Activated T-helper 9 cell treated with anti-CD3 and anti-CD28 coated beads, Interleukin-2, amount 50 U/mL, for 16 hours (primary cell): ENCODE results near the gene LRRC14B.
"Not testable (repeated sequence)": the region's sequence is repeated elsewhere in the genome, so short reads cannot be mapped to it uniquely, and the experiment has no call there.

ENCODE experiments used
- DNase-seq: peaks from one replicate; pipeline ENCODE4 v3.0.0-alpha.2; 2020; ENCODE audit warnings: low read depth

LRRC14B gene

DNA sequence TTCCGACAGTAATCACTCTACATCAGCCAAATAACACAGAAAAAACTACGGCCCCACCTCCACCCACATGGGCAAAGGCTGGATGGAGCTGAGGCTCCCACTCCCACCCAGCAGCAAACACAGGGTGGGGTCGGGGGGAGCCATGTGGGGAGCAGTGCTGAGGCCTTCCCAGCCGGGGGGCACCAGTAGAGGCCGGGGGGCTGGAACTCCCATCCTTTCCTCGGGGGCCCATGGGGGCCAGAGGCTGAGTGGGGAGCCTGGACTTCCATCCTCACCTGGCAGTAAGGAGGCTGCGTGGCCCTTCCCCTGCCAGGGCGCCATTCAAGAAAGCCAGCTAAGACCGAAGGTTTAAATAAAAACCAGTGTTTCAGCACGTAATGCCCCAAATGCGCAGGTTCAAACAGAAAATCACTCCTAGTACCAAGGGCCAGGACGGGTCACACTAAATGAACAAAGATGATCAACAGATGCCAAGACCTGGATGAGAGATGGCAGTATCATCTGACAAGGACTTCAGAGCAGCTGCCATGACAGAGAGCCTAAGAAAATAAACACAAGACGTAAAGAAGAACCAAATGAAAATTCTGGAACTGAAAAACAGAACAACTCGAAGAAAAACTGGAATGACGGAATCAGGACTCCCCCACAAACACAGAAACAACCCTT, 17.3 kb downstream of the LRRC14B start:
- no peak for DNase-seq

DNA sequence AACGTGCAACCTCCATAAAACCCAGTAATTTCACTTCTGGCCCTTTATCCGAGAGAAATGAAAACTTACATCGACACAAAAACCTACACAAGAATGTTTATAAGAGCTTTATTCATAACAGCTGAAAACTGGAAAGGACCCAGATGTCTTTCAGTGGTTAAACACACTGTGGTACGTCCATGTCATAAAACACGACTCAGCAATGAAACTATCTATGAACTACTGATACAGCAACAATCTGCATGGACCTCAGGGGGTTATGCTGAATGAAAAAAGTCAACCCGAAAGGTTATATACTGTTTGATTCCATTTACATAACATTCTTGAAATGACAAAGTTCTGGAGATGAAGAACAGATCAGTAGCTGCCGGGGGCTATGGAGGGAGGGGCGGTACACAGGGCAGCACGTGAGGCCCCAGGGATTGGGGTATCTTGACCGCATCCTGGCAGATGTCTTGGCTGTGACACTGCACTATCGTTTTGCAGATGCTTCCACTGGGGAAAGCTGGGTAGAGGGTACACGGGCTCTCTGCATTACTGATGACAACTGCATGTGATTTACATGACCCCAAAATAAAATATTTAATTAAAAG, 22.6 kb downstream of the LRRC14B start:
- DNase-seq = no peak

DNA sequence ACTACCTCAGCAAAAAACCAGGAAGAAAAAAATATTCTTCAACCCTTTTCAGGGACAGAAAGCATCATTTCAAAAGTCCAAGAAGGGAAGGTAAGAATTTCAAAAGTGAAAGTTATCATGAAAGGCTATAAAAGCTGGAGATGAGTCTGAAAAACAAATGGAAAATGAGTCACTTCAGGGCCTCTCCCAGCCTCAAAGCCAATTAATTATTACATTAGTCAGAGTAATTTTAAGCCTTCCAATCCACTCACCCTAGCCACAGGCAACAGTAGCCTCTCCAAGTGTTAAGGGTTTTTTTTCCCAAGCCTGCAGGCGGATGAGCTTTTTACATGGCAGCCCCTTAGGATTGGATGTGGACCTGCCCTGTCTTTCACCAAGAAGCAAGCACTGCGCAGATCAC, 24.0 kb downstream of the LRRC14B start:
- not testable (repeated sequence) for DNase-seq

DNA sequence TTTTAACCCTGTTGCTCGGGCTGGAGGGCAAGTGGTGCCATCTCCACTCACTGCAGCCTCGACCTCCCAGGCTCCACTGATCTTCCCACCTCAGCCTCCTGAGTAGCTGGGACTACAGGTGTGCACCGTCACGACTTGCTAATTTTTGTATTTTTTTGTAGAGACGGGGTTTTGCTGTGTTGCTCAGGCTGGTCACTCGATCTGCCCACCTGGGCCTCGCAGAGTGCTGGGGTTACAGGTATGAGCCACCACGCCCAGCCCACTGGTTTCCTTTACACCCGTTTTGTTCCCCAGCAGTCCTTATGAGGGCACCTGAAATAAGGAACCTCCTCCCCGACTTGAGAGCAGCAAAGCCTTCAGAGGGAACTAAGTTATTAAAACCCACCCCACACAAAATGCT, 24.8 kb downstream of the LRRC14B start:
- DNase-seq = not testable (repeated sequence)

DNA sequence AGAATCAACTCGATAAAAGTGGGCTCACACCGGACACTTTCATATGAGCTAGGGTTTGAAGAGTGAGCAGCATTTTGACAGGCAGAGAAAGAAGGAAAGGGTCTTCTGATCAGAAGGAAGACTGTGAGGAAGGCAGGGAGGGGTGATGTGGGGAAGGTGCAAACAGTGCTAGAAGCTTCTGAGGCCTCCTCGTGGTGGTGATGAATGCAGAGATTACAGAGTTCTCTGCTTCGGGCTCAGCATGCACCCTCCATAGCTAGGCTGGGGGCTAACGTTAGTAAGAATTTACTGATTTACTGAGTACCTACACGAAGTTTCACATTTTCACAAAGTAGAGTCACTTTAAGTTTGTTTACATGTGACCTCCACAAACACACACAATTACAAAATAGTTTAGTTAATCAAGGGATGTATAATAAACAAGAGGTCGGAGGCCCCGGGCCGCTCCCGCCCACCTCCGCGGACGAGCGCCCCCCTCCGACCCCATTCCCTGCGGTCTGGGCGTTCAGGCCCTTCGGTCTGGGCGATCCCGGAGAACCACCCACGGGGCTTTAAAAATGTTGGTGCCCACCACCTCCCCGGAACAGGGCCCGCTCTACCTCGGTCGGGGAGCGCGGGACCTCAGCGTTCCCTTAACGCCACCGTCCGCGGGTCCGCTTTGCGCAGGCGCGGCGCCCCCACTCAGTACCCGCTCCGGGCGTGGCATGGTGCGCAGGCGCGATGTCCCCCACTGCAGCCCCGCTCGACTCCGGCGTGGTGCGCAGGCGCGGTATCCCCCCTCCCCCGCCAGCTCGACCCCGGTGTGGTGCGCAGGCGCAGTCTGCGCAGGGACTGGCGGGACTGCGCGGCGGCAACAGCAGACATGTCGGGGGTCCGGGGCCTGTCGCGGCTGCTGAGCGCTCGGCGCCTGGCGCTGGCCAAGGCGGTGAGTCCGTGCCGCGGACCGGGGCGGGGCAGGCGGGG, 26.5 kb downstream of the LRRC14B start, which contains the start of the genes CCDC127 and SDHA:
Gene CCDC127 (minus strand): TSS at position 660 of the 963 bp plus-strand sequence. CDS start 1,304 bp downstream, outside the sequence.
Gene SDHA (plus strand): TSS at position 827 of the 963 bp plus-strand sequence. CDS start 36 bp downstream, at position 863.
- peak; percentile 97 for DNase-seq

DNA sequence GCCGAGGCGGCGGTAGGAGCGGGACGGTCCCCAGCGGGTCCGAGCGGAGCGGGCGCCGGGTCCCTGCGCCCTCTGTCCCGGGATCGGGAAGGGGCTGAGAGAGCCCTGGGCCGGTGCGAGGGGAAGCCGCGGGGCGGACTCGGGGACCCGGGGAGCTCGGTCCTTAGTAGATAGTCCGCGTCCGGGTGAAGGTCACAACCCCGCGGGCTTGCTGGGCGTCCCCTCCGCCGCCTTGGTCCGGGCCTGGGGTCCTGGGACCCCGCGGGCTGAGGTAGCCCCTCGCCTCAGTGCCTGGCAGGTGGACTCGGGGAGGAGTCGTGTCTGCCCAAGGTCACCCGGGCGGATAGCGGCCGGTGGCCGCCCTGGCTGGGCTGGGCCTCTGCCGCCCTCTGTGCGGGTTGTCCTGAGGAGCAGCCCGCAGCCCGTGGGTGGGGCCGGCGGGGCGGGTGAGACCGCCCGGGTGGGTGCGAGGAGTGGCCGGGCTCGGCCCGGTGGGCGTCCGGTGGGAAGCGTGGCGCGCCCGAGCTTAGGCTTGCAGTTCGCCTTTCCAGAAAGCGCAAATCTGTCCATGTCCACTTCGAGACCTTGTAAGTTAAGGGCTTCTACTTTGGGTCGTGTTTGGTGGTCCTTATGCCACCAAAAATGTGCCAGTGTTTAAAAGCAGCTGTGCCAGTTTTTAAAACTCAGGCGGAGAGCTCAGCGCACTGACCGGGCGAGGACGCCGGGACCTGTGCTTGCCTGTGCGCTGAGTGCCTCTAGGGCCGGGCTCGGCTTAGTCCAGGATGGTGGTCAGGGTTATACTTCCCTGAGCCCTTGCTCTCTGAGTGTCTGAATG, 27.4 kb downstream of the LRRC14B start:
- peak; percentile 9 for DNase-seq

DNA sequence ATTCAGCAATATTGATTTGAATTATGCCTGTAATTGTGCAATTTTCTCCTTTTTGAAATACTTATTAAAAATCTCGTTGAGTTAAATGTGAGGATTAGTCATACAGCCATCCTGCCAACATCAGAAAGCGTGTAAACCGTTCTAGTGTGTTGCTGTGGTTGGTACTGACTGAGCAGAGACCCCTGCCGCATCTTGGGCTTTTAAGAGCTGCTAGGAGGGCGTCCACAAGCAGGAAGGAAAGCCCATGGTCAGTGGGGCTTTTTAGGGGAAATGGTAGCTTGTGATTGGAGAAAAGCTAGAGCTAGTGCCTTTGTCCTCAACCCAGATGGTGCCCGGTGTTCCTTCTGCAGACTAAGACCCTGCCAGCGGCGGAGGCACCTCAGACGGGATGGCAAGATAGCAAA, 28.2 kb downstream of the LRRC14B start:
- no peak for DNase-seq

DNA sequence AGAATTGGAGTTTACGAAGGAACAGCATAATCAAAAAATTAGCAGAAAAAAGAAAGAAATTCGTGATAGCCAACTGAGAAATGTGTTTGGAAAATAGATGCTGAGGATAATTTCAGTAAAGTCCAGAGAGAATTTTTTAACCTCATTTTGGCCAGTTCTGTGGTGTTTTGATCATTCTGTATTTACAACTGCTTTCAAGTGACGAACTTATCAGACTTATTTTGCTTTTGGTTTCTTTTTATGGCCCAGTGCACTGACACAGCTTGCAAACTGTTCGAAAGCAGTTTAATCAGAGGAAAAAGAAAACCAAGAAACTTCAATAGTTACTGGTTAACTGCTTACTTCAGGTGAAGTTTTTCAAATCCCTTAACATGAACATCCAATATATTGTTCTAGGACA, 28.7 kb downstream of the LRRC14B start:
- DNase-seq = no peak

DNA sequence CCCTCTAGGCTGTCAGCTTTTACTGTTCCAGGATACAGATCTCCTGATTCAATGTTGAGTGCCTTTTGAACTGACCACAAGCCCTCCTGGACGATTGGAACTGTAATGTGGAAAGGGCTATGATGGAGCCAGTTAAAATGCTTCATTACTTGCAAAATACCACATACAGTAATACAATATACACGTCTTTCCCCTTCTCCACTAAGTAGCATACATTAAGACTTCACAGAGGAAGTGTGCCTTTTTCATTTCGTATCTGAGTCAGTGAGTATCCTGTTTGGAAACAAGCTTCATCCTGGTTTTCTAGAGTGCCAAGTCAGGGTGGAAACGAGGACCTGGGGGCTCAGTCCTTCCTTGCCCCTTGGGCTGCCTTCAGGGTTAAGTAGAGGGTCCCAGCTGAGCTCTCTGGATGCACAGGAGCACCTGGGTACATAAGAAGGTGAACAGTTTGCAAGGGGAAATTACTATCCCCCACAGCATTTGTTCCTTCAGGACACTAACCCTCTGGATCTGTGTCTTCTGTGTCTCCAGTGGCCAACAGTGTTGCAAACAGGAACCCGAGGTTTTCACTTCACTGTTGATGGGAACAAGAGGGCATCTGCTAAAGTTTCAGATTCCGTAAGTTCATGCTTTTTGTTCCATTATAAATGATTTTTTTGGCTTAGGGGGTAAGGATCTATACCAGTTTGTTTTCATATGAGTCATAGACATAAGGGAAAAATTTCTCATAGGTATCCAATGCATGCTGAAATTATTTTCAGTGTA, 31.8 kb downstream of the LRRC14B start:
- DNase-seq = not testable (repeated sequence)

DNA sequence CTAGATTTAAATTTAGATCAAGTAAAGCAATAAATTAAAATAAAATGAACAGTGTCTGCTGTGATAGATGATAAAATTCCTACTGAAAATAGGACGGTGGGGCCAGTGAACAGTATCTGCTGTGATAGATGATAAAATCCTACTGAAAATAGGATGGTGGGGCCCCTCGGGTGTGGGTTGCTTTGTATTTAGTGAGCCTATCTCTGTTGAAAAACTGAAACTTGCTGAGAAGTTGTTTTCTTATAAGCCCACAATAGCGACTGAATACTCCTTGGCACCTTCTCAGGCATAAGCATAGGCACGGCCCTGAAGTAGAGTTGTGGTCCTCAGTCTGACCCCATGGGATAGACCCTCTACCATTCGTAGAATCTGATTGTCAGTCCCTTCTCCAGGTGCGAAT, 32.5 kb downstream of the LRRC14B start:
- DNase-seq = no peak

DNA sequence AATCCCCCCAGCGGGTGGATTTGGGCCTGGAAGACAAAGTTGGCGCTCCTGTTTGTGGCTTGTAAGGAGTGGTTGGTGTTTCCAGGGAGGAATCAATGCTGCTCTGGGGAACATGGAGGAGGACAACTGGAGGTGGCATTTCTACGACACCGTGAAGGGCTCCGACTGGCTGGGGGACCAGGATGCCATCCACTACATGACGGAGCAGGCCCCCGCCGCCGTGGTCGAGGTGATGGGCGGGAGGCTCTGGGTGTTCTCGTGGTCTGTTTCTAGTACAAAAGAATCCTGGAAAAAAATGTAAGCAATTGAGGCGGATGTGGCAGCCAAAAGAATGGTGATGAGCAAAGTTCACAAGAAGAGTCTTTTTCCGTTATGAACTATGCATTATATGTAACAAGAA, 34.0 kb downstream of the LRRC14B start:
- DNase-seq = no peak

DNA sequence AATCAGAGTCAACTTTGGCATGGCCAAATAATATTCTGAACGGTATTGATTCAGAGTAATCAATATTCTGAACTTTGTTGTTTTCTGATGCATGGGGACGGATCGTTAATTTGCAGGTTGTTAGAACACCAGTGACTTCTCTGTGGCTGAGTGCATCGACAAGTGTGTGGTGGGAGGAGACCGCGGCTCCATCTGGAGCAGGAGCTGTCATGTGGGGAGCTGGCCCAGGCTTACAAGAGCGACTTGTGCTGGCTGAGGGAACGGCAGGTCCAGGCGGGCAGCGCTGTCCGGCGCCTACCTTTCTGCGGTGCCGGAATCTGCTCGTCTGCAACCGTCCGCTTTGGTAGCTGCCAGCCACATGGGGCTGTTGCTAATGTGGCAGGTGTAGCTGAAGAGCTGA, 36.1 kb downstream of the LRRC14B start:
- not testable (repeated sequence) for DNase-seq

DNA sequence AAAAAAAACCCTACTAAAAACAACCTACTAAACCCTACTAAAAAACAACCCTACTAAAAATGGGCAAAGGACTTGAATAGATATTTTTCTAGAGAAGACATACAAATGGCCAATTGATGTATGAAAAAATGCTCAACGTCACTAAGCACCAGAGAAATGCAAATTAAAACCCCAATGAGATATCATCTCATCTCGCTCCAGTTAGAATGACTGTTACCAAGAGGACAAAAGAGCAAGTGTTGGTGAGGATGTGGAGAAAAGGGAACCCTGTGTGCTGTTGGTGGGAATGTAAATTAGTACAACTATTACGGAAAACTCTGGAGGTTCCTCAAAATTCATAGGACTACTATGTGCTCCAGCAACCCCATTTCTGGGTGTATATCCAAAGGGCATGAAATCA, 37.6 kb downstream of the LRRC14B start:
- DNase-seq = no peak

DNA sequence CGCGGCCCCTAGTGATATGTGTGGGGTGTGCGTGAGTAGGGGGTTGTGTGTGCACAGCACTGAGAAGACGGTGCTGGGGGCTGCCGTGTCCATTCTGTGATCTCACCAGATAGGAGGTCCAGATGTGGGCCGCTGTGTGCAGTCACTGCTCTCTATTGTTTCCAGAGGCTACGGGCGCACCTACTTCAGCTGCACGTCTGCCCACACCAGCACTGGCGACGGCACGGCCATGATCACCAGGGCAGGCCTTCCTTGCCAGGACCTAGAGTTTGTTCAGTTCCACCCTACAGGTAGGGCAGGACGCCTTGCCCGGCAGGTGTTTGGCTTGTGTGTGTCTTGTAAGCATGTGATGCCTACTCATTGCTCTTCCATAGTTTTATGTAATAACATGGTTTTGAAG, 39.4 kb downstream of the LRRC14B start:
- no peak for DNase-seq

DNA sequence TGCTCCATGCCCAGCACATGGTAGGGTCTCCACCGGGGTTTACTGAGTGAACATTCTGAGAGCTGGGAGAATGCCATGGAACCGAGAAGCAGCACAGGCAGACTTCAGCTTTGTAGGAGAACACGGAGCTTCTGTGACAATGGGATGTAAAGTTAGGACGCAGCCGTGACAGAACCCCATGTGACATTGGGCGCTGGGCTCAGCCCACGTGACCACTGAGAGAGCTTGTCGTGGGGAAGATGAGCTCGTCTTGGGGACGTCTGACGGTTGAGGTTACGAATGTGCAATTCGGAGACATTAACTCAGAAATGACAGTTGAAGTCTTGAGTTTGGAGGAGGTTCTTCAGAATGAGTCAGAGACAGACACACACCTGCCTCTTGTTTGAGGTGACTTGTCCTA, 40.4 kb downstream of the LRRC14B start:
- no peak for DNase-seq

DNA sequence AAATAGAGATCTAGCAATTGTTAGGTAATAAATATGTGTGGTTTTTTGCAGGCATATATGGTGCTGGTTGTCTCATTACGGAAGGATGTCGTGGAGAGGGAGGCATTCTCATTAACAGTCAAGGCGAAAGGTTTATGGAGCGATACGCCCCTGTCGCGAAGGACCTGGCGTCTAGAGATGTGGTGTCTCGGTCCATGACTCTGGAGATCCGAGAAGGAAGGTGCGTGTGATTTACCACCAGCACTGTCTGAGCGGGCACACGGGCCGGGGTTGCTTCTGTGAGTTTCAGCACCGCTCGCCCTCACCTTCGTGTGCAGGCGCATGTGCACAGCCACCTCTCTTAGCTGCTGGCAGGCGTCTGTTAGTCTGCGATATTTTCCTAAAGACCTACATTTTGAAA, 42.1 kb downstream of the LRRC14B start:
- DNase-seq = not testable (repeated sequence)

DNA sequence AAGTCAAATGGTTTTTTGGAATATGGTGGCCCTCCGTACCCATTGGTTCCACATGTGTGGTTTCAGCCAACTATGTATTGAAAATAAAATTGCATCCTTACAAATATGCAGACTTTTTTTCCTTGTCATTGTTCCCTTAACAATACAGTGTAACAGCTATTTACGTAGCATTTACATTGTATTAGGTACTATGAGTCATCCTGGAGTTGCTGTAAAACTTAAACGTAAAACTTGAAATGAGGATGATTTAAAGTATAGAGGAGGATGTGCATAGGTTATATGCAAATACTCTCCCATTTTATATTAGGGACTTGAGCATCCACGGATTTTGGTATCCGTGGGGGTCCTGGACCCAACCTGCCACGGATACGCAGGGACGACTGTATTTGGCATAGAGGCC, 43.2 kb downstream of the LRRC14B start:
- DNase-seq = no peak

DNA sequence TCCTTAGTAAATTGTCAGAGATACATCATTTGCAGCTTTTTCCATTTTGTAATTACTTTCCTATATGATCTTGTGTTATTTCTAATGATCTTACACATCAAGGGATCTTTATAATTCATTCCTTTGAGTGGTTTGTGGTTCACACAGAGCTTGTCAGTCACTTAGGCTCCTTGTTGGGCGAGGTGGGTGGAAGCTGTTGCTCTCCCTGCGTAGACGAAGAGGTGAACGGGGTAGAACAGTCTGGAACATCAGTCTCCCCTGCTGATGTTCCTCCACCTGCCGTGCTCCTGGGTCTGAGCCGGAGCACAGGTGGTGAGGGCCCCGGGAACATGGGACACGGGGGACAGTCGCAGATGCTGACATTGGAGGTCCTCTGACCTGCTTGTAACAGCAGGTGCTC, 44.2 kb downstream of the LRRC14B start:
- DNase-seq = not testable (repeated sequence)

DNA sequence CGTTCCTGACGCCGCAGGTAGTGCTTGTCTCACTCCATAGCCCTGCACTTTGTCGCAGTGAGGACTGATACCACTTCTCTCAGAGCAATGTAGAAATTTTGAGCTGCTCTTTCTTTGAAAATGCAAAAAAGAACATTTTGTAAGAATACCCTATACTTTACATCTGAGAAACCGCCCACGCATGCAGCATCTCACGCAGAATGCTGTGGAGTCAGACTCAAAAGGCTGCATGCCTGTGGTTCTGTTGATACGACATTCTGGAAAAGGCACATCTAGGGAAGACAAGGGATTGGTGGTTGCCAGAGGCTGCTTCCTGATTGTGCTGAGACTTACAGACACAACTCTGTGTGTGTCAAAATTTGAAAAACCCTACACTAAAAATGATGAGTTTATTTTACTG, 46.6 kb downstream of the LRRC14B start:
- DNase-seq = not testable (repeated sequence)

DNA sequence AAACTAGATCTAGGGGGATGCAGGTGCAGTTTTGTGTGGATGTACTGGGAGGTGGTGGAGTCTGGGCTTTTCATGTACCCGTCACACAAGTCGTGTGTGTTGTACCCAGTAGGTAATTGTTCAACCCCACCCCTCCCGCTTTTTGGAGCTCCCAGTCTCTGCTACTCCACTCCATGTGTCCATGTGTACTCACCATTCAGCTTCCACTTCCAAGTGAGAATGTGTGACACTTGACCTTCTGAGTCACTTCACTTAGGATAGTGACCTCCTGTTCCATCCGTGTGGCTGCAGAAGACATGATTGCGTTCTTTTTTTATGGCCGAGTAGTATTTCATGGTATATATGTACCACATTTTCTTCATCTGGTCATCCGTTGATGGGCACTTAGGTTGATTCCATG, 49.3 kb downstream of the LRRC14B start:
- DNase-seq = not testable (repeated sequence)
